Activated CD4-positive, alpha-beta T cell treated with anti-CD3 and anti-CD28 coated beads, Interleukin-2, amount 10 ng/mL, durations not matched to agents 7 days and 5 days (primary cell): Measurements from ENCODE around the gene PRDM12. TPM values are rescaled to one million over a fixed set of nuclear protein-coding genes. Genes with fewer than 3 reads are reported as not detected.

Experiments used
- CTCF ChIA-PET: fragments of 350-600 bp; sonication (Branson Sonifier 250); formaldehyde crosslinking; loops from one replicate; lab custom pipeline; 2021; ENCODE audit warnings: antibody characterized with exemption; lab: Charles Lee
- POLR2A ChIA-PET: fragments of 350-600 bp; sonication (Branson Sonifier 250); formaldehyde crosslinking; loops from one replicate; lab custom pipeline; 2021; ENCODE audit warnings: antibody characterized with exemption; lab: Charles Lee
- DNase-seq: peaks from one replicate; pipeline ENCODE4 v3.0.0-alpha.2; 2020
- H3K27ac Mint-ChIP-seq: one replicate; pipeline ENCODE4 v1.8.0; 2021; ENCODE audit warnings: mild to moderate bottlenecking, moderate library complexity, mixed read lengths
- H3K27me3 Mint-ChIP-seq: one replicate; pipeline ENCODE4 v1.8.0; 2021; ENCODE audit warnings: mixed read lengths
- H3K36me3 Mint-ChIP-seq: one replicate; pipeline ENCODE4 v1.8.0; 2021; ENCODE audit warnings: low read depth, mixed read lengths
- H3K4me1 Mint-ChIP-seq: one replicate; pipeline ENCODE4 v1.8.0; 2021; ENCODE audit warnings: mixed read lengths
- H3K4me3 Mint-ChIP-seq: one replicate; pipeline ENCODE4 v1.8.0; 2021; ENCODE audit warnings: mild to moderate bottlenecking, moderate library complexity, mixed read lengths
- H3K9me3 Mint-ChIP-seq: one replicate; pipeline ENCODE4 v1.8.0; 2021; ENCODE audit warnings: mixed read lengths
- total RNA-seq, 2 experiments: library from RNA; stranded (reverse); gene quantifications; one replicate each; pipeline ENCODE4 v1.2.3, GENCODE V29; 2021

Gene PRDM12
- not detected for total RNA-seq

DNA sequence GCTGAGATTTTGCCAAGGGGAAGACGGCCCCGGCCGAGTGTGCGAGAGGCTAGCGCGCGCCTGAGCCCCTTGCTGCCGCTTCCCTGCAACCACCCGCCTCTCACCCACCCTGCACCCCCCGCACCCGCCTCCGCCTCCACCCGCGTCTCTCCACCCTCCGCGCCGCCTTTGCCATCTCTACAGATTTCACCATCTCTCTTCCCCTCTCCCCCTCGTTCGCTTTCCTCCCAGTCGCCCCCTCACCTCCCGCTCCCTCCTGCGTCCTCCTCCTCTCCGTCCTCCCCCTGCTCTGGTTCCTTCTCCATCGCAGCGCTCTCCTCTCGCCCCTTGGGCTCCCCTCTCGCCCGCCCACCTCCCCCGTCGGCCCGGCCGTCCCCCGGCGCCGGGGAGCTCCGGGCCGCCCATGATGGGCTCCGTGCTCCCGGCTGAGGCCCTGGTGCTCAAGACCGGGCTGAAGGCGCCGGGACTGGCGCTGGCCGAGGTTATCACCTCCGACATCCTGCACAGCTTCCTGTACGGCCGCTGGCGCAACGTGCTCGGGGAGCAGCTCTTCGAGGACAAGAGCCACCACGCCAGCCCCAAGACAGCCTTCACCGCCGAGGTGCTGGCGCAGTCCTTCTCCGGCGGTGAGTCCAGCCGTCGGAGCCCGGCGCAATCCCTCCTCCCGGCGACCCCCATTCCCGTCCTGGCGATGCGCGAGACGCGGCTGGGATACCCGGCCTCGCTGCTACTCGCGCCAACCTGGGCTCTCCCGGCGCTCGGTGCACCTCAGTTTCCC, at the start of gene PRDM12:
Gene PRDM12, plus strand, starts transcription at position 344 of the 778 bp plus-strand sequence. Its CDS starts 60 bp downstream, at position 404.
- peaks cover 3% of the 10 kb centered on the region for H3K36me3 Mint-ChIP-seq
- no peak within 1 kb of the TSS for H3K4me3 Mint-ChIP-seq
- H3K27ac Mint-ChIP-seq: peak within 1 kb of the TSS; percentile 50
- H3K27me3 Mint-ChIP-seq: peaks cover 67% of the 10 kb centered on the region
- H3K9me3 Mint-ChIP-seq: no peaks in the 10 kb centered on the region
- ChIA-PET POLR2A (no interaction called here), CTCF (no interaction called here)
- no peak for DNase-seq
- peaks cover 8% of the 10 kb centered on the region for H3K4me1 Mint-ChIP-seq

DNA sequence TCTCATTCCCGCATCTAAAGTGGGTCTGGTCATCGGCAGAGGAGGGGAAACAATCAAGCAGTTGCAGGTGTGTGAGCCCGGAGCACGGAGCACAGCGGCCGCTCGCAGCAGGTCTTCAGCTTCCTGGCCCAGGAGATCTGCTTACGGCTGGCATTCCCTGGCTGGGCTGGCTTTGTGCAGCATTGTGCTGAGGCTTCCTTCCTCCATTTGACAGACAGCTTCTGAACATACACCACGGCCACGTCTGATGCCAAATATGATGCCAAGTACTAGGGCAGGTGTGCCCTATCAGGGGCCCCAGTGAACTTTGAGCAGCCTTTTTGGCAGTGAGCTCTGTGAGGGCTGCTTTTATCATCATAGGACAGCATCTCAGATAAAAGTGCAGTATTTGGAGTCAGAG, 47.9 kb upstream of the PRDM12 start:
- CTCF ChIA-PET: interaction anchor here (0.6 kb wide), 1 partner anchor 700 kb away, joined by 4 read pairs; no protein-coding TSS in a partner anchor
- H3K4me1 Mint-ChIP-seq: no peaks in the 10 kb centered on the region
- no peak overlapping the region for H3K27ac Mint-ChIP-seq
- no peaks in the 10 kb centered on the region for H3K9me3 Mint-ChIP-seq
- POLR2A ChIA-PET: no interaction called here
- DNase-seq: no peak
- no peak overlapping the region for H3K4me3 Mint-ChIP-seq
- H3K27me3 Mint-ChIP-seq: no peaks in the 10 kb centered on the region
- H3K36me3 Mint-ChIP-seq: peaks cover 54% of the 10 kb centered on the region

DNA sequence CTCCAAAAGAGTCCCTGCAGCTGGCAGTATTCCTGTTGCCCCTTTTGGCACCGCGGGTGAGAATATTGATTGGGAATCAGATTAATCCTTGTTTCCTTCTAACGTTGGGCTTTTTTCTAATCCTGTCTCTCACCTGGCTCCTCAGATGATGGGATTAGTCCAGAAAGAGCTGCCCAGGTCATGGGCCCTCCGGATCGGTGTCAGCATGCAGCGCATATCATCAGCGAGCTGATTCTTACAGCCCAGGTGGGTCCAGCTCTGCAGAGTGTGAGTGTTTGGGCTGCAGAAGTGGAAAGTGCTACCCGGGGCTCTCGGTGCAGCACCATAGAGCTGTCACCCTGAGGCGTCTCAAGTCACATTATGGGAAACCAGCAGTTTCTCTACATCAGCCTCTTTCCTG, 40.9 kb upstream of the PRDM12 start:
- Mint-ChIP-seq H3K36me3 (peaks cover 47% of the 10 kb centered on the region), H3K4me3 (no peak overlapping the region), H3K27me3 (no peaks in the 10 kb centered on the region), H3K27ac (no peak overlapping the region), H3K9me3 (no peaks in the 10 kb centered on the region), H3K4me1 (no peaks in the 10 kb centered on the region)
- ChIA-PET CTCF (interaction anchor here (0.9 to 1.4 kb wide), 2 partner anchors 8 to 32 kb away, joined by 3 read pairs; no protein-coding TSS in a partner anchor), POLR2A (no interaction called here)
- no peak for DNase-seq

DNA sequence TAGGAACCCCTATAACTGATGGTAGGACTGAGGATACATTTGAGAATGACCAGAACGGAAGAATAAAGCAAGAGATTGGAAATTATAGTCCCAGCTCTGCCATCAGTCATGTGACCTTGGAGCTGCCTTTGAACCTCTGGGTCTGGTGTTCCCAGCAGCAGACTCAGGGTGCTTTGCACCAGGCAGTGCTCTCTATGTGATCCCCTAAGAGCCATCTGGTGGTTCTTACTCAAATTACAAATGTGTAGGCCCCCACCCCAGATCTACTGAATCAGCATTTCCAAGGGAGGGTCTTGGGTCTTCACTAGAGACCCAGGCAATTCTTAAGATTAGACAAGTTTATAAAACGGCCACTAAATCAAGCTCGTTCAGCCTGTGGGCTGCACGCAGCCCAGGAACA, 40.2 kb upstream of the PRDM12 start:
- Mint-ChIP-seq H3K4me3 (no peak overlapping the region), H3K9me3 (no peaks in the 10 kb centered on the region), H3K4me1 (no peaks in the 10 kb centered on the region), H3K36me3 (peaks cover 44% of the 10 kb centered on the region), H3K27me3 (no peaks in the 10 kb centered on the region), H3K27ac (no peak overlapping the region)
- DNase-seq: no peak
- POLR2A ChIA-PET: no interaction called here
- CTCF ChIA-PET: interaction anchor here (0.9 kb wide), 1 partner anchor 32 kb away, joined by 3 read pairs; no protein-coding TSS in a partner anchor

DNA sequence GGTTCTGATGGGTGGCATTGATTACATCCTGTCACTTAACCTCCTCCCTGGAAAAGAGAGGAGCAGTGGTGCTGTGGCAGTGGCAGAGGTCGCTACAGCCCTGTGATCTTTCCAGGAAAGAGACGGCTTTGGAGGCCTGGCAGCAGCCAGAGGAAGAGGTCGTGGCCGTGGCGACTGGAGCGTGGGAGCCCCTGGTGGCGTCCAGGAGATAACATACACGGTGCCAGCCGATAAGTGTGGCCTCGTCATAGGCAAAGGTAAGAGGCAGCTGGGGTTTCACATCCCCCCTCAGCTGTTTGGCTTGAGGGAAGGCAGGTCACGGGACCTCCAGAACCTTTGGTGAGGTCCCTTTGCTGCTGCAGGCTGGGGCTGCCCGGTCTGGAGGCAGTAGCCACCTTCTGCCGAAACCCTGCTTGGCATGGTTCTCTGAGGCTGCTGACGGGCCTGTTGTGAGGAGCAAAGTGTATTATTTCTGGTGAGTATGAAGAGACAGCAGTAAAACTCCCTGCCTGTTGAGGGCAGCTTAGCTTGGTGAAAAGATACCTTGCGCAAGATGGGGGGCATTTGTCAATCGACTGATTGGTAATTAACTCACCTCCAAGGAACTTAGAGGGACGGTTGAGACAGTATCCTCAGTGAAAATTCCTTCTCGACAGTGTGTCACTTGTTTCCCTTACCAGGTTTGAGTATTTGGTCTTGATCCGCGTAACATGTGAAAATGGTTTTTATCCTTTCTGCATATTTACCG, 38.0 kb upstream of the PRDM12 start:
- peaks cover 27% of the 10 kb centered on the region for H3K36me3 Mint-ChIP-seq
- POLR2A ChIA-PET: no interaction called here

DNA sequence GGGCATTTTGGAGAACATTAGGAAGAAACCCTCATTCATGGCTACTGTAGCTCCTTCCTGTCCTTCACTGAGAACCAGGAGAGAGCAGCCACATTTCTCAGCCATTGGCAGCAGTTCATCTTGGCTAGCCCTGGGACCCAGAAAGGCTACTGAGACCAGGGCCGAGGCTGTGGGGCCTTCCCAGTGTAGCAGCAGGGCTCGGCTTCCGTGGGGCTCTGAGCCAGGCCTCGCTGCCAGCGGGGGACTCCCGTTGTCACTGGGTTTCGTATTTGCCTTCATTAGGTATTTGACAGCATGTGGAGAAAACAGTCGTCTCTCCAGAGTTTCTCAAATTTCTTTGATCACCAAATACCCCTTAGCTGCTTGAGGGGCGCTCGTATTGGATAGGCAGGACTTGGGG, 37.3 kb upstream of the PRDM12 start:
- CTCF ChIA-PET: no interaction called here
- H3K4me1 Mint-ChIP-seq: no peaks in the 10 kb centered on the region
- DNase-seq: no peak
- no peaks in the 10 kb centered on the region for H3K27me3 Mint-ChIP-seq
- no peaks in the 10 kb centered on the region for H3K9me3 Mint-ChIP-seq
- no peak overlapping the region for H3K27ac Mint-ChIP-seq
- H3K4me3 Mint-ChIP-seq: no peak overlapping the region
- POLR2A ChIA-PET: no interaction called here
- peaks cover 27% of the 10 kb centered on the region for H3K36me3 Mint-ChIP-seq

More for the DNA sequence above, 38.0 kb upstream of the PRDM12 start:
- Mint-ChIP-seq H3K27ac (no peak overlapping the region), H3K9me3 (no peaks in the 10 kb centered on the region), H3K27me3 (no peaks in the 10 kb centered on the region), H3K4me3 (no peak overlapping the region), H3K4me1 (no peaks in the 10 kb centered on the region)
- CTCF ChIA-PET: no interaction called here
- no peak for DNase-seq

DNA sequence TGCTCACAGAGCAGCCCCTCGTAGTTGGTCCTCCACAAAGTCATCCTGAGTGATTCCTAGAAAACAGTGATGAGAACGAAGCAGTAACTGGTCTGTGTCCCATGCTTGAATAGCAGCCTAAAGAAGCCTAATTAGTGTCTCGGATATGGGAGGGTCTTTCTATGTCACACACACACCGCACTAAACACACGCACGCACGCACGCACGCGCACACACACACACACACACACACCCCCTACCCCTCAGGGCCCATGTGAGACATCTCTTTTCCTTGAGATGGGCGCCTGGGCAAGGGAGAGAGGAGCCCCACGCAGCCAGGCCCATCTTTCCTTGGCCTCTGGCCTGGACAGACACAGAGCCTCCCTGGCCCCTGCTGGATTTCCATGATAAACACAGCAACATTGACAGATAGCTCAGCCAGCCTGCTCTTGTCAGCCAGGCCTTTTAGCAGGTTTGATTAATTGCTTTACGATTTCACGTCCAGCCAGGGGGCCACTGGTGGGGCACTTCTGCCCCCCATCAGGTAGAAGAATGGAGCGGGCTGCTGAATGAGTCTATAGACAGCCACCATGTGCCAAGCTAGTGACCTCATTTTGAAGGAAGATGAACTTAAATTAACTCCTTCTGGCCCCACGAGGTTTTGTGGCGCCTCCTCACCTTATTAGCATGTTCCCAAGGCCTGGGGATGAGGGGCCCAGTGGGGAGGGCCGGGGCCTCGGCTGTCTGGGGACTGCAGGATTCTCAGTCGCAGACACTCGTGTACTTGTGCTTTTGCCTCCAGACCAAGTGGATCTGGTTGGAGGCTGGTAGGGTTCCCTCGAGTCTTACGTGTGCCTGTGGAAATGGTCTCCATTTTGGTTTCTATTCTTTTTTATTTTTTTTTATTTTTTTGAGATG, 36.2 kb upstream of the PRDM12 start:
- CTCF ChIA-PET: no interaction called here
- no peaks in the 10 kb centered on the region for H3K27me3 Mint-ChIP-seq
- no peaks in the 10 kb centered on the region for H3K4me1 Mint-ChIP-seq
- no peak overlapping the region for H3K4me3 Mint-ChIP-seq
- POLR2A ChIA-PET: no interaction called here
- DNase-seq: no peak
- H3K27ac Mint-ChIP-seq: peak overlapping the region; percentile 31
- no peaks in the 10 kb centered on the region for H3K9me3 Mint-ChIP-seq
- H3K36me3 Mint-ChIP-seq: peaks cover 22% of the 10 kb centered on the region

DNA sequence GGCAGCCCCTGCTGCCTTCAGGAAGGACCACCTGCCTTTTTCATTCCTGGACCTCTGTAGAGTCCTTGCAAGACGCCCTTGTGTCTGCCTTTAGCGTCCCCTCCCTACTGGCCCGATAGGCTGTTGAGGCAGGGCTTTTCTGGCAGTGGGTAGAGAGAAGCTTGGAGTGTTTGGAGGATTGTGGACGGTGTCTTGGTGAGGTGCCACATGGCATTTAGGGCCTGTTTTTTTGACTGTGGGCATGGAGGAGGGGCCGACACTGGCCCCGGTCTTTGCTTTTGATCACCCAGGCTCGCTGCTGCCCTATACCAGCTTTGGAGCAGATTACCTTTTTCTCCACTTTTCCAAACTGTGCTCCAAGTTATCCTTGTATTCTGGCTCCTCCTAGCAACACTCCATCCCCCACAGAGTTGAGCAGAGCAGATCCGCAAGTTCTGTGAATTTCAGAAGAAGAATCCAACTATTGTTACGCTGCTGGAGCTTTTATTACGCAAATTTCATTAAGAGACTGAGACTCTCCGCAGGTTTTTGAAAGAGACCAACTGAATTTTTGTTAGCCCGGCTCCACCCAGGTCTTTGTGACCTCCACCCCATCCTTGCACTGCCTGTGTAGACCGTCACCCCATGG, 34.8 kb upstream of the PRDM12 start:
- no peaks in the 10 kb centered on the region for H3K27me3 Mint-ChIP-seq
- no peaks in the 10 kb centered on the region for H3K9me3 Mint-ChIP-seq
- peaks cover 16% of the 10 kb centered on the region for H3K36me3 Mint-ChIP-seq
- CTCF ChIA-PET: no interaction called here
- POLR2A ChIA-PET: no interaction called here
- no peak for DNase-seq
- no peak overlapping the region for H3K27ac Mint-ChIP-seq
- H3K4me1 Mint-ChIP-seq: no peaks in the 10 kb centered on the region
- no peak overlapping the region for H3K4me3 Mint-ChIP-seq

DNA sequence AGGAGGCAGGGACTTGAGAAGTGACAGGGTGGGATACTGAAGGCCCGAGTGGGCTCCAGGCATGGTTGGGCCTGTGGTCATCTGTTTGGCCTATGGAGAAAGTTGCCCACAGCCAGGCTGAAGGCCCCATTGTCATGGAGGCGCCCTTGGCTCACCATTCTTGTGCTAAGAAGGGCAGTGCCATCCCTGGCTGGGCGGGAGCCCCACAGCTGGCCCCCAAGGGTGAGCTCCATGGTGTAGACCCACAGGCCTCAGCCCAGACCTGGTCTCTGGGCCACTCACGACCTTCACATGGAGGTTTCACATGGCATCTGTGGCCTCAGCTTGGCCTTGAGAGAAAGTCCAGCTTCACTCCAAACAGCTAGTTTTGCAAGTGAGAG, 34.3 kb upstream of the PRDM12 start:
- Mint-ChIP-seq H3K27me3 (no peaks in the 10 kb centered on the region), H3K4me3 (no peak overlapping the region), H3K36me3 (peaks cover 18% of the 10 kb centered on the region), H3K4me1 (no peaks in the 10 kb centered on the region), H3K27ac (no peak overlapping the region), H3K9me3 (no peaks in the 10 kb centered on the region)
- CTCF ChIA-PET: no interaction called here
- no peak for DNase-seq
- POLR2A ChIA-PET: no interaction called here

DNA sequence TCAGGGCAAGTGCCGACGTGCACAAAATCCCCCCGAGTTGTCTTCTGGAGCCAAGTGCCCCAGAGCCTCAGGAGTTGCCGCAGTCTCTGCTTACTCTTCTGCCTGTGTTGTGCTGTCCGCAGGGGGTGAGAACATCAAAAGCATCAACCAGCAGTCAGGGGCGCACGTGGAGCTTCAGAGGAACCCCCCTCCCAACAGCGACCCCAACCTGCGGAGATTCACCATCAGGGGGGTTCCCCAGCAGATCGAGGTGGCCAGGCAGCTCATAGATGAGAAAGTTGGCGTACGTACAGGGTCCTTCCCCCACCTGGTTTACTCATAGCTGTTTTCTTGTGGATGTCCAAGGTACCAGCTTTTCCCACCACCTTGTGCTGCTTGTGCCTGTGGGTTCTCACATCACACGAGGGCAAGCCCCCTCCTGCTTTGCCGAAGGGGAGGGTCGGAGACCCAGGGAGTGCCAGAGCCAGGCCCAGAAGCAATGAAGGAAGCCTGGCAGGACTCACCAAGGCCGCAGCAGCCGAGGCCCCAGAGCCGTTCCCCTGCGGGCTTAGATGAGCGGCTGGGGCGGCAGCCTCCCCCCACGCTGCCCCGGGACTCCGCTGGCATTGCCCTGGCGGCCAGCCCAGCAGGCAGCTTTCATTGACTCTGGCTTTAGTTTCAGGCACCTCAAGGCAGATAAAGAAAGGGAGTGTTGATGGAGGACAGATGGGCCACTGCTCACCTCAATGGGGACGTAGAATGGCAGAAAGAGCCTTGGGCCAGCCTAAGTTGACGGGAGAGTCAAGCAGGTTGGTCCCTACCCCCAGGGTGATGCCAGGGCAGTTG, 33.7 kb upstream of the PRDM12 start:
- H3K4me1 Mint-ChIP-seq: no peaks in the 10 kb centered on the region
- peaks cover 18% of the 10 kb centered on the region for H3K36me3 Mint-ChIP-seq
- no peaks in the 10 kb centered on the region for H3K9me3 Mint-ChIP-seq
- POLR2A ChIA-PET: no interaction called here
- H3K27me3 Mint-ChIP-seq: no peaks in the 10 kb centered on the region
- DNase-seq: no peak
- CTCF ChIA-PET: interaction anchor here (0.5 to 1.3 kb wide), 2 partner anchors 8 to 312 kb away, joined by 3 read pairs; no protein-coding TSS in a partner anchor
- H3K4me3 Mint-ChIP-seq: no peak overlapping the region
- peak overlapping the region; percentile 46 for H3K27ac Mint-ChIP-seq

DNA sequence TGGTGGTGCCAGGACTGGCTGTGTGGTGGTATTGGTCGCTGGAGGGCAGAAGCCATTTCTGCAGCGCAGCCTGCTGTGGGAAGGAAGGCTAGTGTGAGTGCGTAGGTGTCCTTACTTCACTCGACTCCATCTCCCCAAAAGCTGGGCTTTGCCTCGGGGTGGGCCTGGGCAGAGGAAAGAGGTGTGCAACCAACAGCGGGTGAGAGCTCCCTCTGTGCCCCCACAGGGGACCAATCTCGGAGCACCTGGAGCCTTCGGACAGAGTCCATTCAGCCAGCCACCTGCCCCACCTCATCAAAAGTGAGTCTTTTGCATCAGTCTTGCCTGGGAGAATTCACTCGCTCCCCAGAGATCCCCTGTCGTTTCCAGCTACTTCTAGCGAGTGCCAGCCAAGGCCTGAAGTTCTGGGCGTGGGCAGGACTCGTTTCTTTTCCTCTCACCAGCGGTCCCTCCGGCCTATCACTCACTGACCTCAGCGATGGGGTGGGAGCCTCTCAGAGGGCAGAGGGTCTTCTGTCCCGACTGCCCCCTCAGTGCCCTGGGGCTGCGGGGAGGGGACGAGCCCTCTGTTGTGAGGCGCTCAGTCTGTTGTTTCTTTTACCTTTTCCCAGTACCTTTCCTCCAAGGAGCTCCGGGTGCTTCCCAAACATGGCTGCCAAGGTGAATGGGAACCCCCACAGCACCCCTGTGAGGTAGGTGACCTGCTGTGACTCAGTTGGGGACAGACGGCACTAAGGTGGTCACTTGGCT, 32.9 kb upstream of the PRDM12 start:
- no peaks in the 10 kb centered on the region for H3K27me3 Mint-ChIP-seq
- H3K4me3 Mint-ChIP-seq: no peak overlapping the region
- H3K9me3 Mint-ChIP-seq: no peaks in the 10 kb centered on the region
- no peak for DNase-seq
- no peaks in the 10 kb centered on the region for H3K4me1 Mint-ChIP-seq
- H3K27ac Mint-ChIP-seq: peak overlapping the region; percentile 46
- ChIA-PET POLR2A (no interaction called here), CTCF (interaction anchor here (1.3 kb wide), 1 partner anchor 8 kb away, joined by 3 read pairs; no protein-coding TSS in a partner anchor)
- peaks cover 13% of the 10 kb centered on the region for H3K36me3 Mint-ChIP-seq
